Uterus (tissue), 4 donors: Measurements from ENCODE around the gene OR6C70. TPM values are rescaled to one million over a fixed set of nuclear protein-coding genes. Genes with fewer than 3 reads are reported as not detected.
"Not testable (repeated sequence)": the region's sequence is repeated elsewhere in the genome, so short reads cannot be mapped to it uniquely, and the experiment has no call there.

Source experiments
- DNase-seq, 2 donors: peaks; one replicate each; pipeline ENCODE4 v3.0.0-alpha.2; 2019 to 2020
- H3K27ac ChIP-seq, 2 donors: fragments of 200-600 bp; sonication (generic); 1 replicate in 1 of 2; 2 replicates in 1 of 2; pipeline ENCODE4 v1.5.1; 2016 to 2018
- H3K27me3 ChIP-seq, 2 donors: fragments of 200-600 bp; sonication (generic); one replicate each; pipeline ENCODE4 v1.5.1; 2018 to 2019; ENCODE audit warnings: control low read depth in 1 of 2
- H3K36me3 ChIP-seq, 2 donors: fragments of 200-600 bp; sonication (generic); one replicate each; pipeline ENCODE4 v1.5.1; 2019; ENCODE audit warnings: control low read depth in 1 of 2
- H3K4me1 ChIP-seq, 2 donors: fragments of 200-600 bp; sonication (generic); one replicate each; pipeline ENCODE4 v1.5.1; 2018 to 2019; ENCODE audit warnings: control low read depth in 1 of 2
- H3K4me3 ChIP-seq, 2 donors: fragments of 200-600 bp; sonication (generic); 1 replicate in 1 of 2; 2 replicates in 1 of 2; pipeline ENCODE4 v1.5.1; 2018 to 2019; ENCODE audit warnings: mild to moderate bottlenecking in 1 of 2
- H3K9me3 ChIP-seq, 2 donors: fragments of 200-600 bp; sonication (generic); one replicate each; pipeline ENCODE4 v1.5.1; 2019; ENCODE audit warnings: control low read depth in 1 of 2
- CTCF ChIP-seq, 4 experiments: fragments of 200-600 bp in 2 of 4; fragments of 450-650 bp in 2 of 4; sonication (generic) in 2 of 4; IDR thresholded peaks; one replicate each; pipeline ENCODE4 v1.5.1; 2016 to 2019; ENCODE audit warnings: antibody characterized with exemption in 4 of 4, mild to moderate bottlenecking in 2 of 4, moderate library complexity in 1 of 4
- POLR2A ChIP-seq, 2 donors: fragments of 450-650 bp; IDR thresholded peaks; one replicate each; pipeline ENCODE4 v1.6.1; 2016; ENCODE audit warnings: antibody characterized with exemption in 2 of 2, mild to moderate bottlenecking in 1 of 2, moderate library complexity in 1 of 2
- intact Hi-C: fragments of 100-400 bp; cut with DNase I; formaldehyde crosslinking; loops from one replicate; pipeline ENCODE4 v1.15.1; 2023; ENCODE audit warnings: low total_unique reads
- total RNA-seq, 4 donors: library from RNA; depleted of rRNA in 3 of 4; stranded (reverse); fragments of >200 nt in 3 of 4; gene quantifications; one replicate each; pipeline versions ENCODE4 v1.1.0 to v1.2.4, GENCODE V29; 2014 to 2023
- donor health status: DM: yes; HTN: yes; CAD: no.

The OR6C70 gene
- total RNA-seq, 4 donors from 2014 or later = not detected

GRCh38 chr12:55443776-55444175 is 26.2 kb downstream of the OR6C70 start, which contains the start of gene OR6C2:
OR6C2 (plus strand) TSS chr12:55444076; CDS start chr12:55452214, 8,138 bp downstream.
- Histone ChIP-seq H3K36me3 (no peaks in the 10 kb centered on the region), H3K4me1 (no peaks in the 10 kb centered on the region), H3K9me3 (no peaks in the 10 kb centered on the region), H3K27me3 (no peaks in the 10 kb centered on the region), H3K4me3 (no peak within 1 kb of the TSS), H3K27ac (no peak within 1 kb of the TSS)
- intact Hi-C loops = no loop called here
- TF ChIP-seq POLR2A (IDR thresholded peaks at IDR 0.05) (no peak), CTCF (IDR thresholded peaks at IDR 0.05) (no peak)
- no peak for DNase-seq

GRCh38 chr12:55441233-55441632 is 28.7 kb downstream of the OR6C70 start:
- not testable (repeated sequence) for H3K4me1 ChIP-seq, H3K27me3 ChIP-seq

GRCh38 chr12:55428331-55429243 is 41.4 kb downstream of the OR6C70 start:
- no peaks in the 10 kb centered on the region for H3K9me3 ChIP-seq
- intact Hi-C loops = no loop called here
- H3K27me3 ChIP-seq = no peaks in the 10 kb centered on the region
- TF ChIP-seq CTCF (IDR thresholded peaks at IDR 0.05) (no peak), POLR2A (IDR thresholded peaks at IDR 0.05) (no peak)
- H3K4me1 ChIP-seq = no peaks in the 10 kb centered on the region
- H3K27ac ChIP-seq = no peak overlapping the region
- no peak overlapping the region for H3K4me3 ChIP-seq
- DNase-seq = no peak
- no peaks in the 10 kb centered on the region for H3K36me3 ChIP-seq

More at GRCh38 chr12:55441233-55441632, 28.7 kb downstream of the OR6C70 start:
- H3K27ac ChIP-seq, H3K36me3 ChIP-seq, intact Hi-C loops, H3K9me3 ChIP-seq, DNase-seq, H3K4me3 ChIP-seq: not testable (repeated sequence)

GRCh38 chr12:55425954-55426353 is 44.0 kb downstream of the OR6C70 start, which contains the start of gene OR6C76:
OR6C76 (plus strand) TSS chr12:55426254; CDS start chr12:55426254, 0 bp downstream.
- Histone ChIP-seq H3K9me3 (no peaks in the 10 kb centered on the region), H3K4me1 (no peaks in the 10 kb centered on the region), H3K27ac (no peak within 1 kb of the TSS), H3K4me3 (no peak within 1 kb of the TSS), H3K27me3 (no peaks in the 10 kb centered on the region), H3K36me3 (no peaks in the 10 kb centered on the region)
- TF ChIP-seq POLR2A (IDR thresholded peaks at IDR 0.05) = no peak
- TF ChIP-seq CTCF (IDR thresholded peaks at IDR 0.05) = no peak
- intact Hi-C loops = no loop called here
- no peak for DNase-seq

GRCh38 chr12:55420307-55420962 is 49.5 kb downstream of the OR6C70 start:
- H3K27ac ChIP-seq = no peak overlapping the region
- no peak for DNase-seq
- TF ChIP-seq CTCF (IDR thresholded peaks at IDR 0.05) (no peak), POLR2A (IDR thresholded peaks at IDR 0.05) (no peak)
- no peak overlapping the region for H3K4me3 ChIP-seq
- no peaks in the 10 kb centered on the region for H3K36me3 ChIP-seq
- intact Hi-C loops = no loop called here
- H3K4me1 ChIP-seq = no peaks in the 10 kb centered on the region
- H3K27me3 ChIP-seq = no peaks in the 10 kb centered on the region
- no peaks in the 10 kb centered on the region for H3K9me3 ChIP-seq

Other genes starting within 250 kb of the OR6C70 start
- not detected for gene OR10A7, start 249.1 kb downstream of the OR6C70 start, total RNA-seq
- not detected for gene OR6C74, start 225.5 kb downstream of the OR6C70 start, total RNA-seq
- gene OR6C6, start 173.6 kb downstream of the OR6C70 start, total RNA-seq = not detected
- gene OR6C1, start 155.8 kb downstream of the OR6C70 start, total RNA-seq = not detected
- gene OR6C3, start 139.4 kb downstream of the OR6C70 start, total RNA-seq = not detected
- gene OR6C75, start 107.2 kb downstream of the OR6C70 start, total RNA-seq = not detected
- not detected for gene OR6C65, start 69.6 kb downstream of the OR6C70 start, total RNA-seq
- gene OR6C76, start 43.9 kb downstream of the OR6C70 start, total RNA-seq = not detected
- not detected for gene OR6C2, start 26.1 kb downstream of the OR6C70 start, total RNA-seq
- not detected for gene OR6C68, start 22.2 kb upstream of the OR6C70 start, total RNA-seq
- gene OR6C4, start 79.5 kb upstream of the OR6C70 start, total RNA-seq = not detected
- not detected for gene OR2AP1, start 102.3 kb upstream of the OR6C70 start, total RNA-seq
- not detected for gene OR10P1, start 166.8 kb upstream of the OR6C70 start, total RNA-seq
- gene ITGA7, start 237.8 kb upstream of the OR6C70 start, total RNA-seq = 100 to 1,000 TPM in 1 of 4 donors, 10 to 100 TPM in 2, 1 to 10 TPM in 1; 6.8 to 167 (median 29.4) TPM
- 100 to 1,000 TPM in 3 of 4 donors, 10 to 100 TPM in 1; 53.6 to 238 (median 140) TPM for gene BLOC1S1, start 245.9 kb upstream of the OR6C70 start, total RNA-seq